Thyroid gland (tissue), 4 donors: ENCODE results near the gene CAPN10. TPM values are rescaled to one million over a fixed set of nuclear protein-coding genes. Genes with fewer than 3 reads are reported as not detected.

Experiments
- DNase-seq, 2 donors: peaks; one replicate each; pipeline ENCODE4 v3.0.0-alpha.2; 2019
- H3K27ac ChIP-seq, 3 donors: fragments of 200-600 bp; sonication (generic); 1 replicate in 2 of 3; 2 replicates in 1 of 3; pipeline ENCODE4 v1.5.1; 2016 to 2019; ENCODE audit warnings: mild to moderate bottlenecking in 1 of 3, moderate library complexity in 1 of 3
- H3K27me3 ChIP-seq: fragments of 200-600 bp; sonication (generic); one replicate; pipeline ENCODE4 v1.5.1; 2019
- H3K36me3 ChIP-seq, 2 donors: fragments of 200-600 bp; sonication (generic); one replicate each; pipeline ENCODE4 v1.5.1; 2016 to 2019
- H3K4me1 ChIP-seq, 2 donors: fragments of 200-600 bp; sonication (generic); one replicate each; pipeline ENCODE4 v1.5.1; 2017 to 2019
- H3K4me3 ChIP-seq, 3 donors: fragments of 200-600 bp; sonication (generic); replicated peaks in 1 of 3; 1 replicate in 2 of 3; 2 replicates in 1 of 3; pipeline ENCODE4 v1.5.1; 2016; ENCODE audit warnings: mild to moderate bottlenecking in 1 of 3
- H3K9me3 ChIP-seq: fragments of 200-600 bp; sonication (generic); one replicate; pipeline ENCODE4 v1.5.1; 2017
- CTCF ChIP-seq, 6 experiments: fragments of 200-600 bp in 3 of 6; fragments of 450-650 bp in 3 of 6; sonication (generic) in 3 of 6; IDR thresholded peaks; one replicate each; pipeline ENCODE4 v1.5.1; 2016 to 2019; ENCODE audit warnings: antibody characterized with exemption in 6 of 6, mild to moderate bottlenecking in 2 of 6, inconsistent platforms in 1 of 6, moderate library complexity in 1 of 6
- POLR2A ChIP-seq, 2 donors: fragments of 450-650 bp; IDR thresholded peaks; one replicate each; pipeline ENCODE4 v1.6.1; 2017; ENCODE audit warnings: antibody characterized with exemption in 2 of 2, mild to moderate bottlenecking in 2 of 2, moderate library complexity in 1 of 2
- WGBS, 2 donors: methylation state at CpG; one replicate each; pipeline ENCODE4 v1.1.5; 2017; 5-methylcytosine and 5-hydroxymethylcytosine counted together
- intact Hi-C: fragments of 100-400 bp; cut with DNase I; formaldehyde crosslinking; loops from one replicate; pipeline ENCODE4 v1.15.1; 2023
- total RNA-seq, 4 donors: library from RNA; depleted of rRNA; stranded (reverse); fragments of >200 nt; gene quantifications; one replicate each; pipeline ENCODE4 v1.2.3, GENCODE V29; 2016

Gene CAPN10
- total RNA-seq, 4 donors from 2014 or later: 19.3 to 25.3 (median 21.7) TPM

DNA sequence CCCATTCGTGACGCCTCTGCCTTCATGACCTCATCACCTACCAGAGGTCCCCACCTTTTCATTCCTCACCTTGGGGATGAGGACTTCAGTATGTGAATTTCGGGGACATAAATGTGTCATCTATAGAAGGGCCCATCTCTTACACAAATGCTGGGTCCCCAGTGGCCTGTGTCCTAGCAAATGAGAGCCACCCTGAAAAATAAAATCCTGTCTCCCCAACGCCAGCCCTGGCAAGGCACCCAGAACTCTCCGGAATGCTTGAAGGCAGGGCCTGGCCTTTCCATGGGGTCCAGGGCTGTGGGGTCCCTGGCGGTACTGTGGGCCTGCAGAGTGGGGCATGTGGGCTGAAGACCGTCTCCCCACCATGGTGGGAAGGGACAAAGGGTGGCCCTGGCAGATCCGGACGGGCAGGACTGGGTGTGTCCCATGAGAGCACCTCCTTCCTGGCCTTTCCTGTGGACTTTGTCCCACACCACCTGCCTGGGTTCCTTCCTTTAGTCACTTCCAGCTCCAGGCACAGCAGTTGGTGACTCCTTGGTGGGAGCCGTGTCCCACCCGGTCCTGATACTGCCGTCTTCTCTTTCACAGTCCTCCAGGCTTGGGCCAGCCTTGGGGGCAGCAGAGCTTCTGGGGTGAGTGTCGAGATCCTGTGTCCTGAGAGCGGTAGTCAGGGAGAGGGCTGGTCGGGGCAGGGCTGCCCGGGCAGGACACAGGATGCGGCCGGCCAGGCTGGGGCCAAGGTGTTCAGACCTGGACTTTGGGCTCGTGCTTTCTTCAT lies 18.6 kb downstream of the CAPN10 start:
- H3K4me3 ChIP-seq: no peak overlapping the region
- WGBS, 2 donors: 90 to 95% methylated on average over 16 to 19 of the region's 19 CpGs
- intact Hi-C loops: no loop called here

DNA sequence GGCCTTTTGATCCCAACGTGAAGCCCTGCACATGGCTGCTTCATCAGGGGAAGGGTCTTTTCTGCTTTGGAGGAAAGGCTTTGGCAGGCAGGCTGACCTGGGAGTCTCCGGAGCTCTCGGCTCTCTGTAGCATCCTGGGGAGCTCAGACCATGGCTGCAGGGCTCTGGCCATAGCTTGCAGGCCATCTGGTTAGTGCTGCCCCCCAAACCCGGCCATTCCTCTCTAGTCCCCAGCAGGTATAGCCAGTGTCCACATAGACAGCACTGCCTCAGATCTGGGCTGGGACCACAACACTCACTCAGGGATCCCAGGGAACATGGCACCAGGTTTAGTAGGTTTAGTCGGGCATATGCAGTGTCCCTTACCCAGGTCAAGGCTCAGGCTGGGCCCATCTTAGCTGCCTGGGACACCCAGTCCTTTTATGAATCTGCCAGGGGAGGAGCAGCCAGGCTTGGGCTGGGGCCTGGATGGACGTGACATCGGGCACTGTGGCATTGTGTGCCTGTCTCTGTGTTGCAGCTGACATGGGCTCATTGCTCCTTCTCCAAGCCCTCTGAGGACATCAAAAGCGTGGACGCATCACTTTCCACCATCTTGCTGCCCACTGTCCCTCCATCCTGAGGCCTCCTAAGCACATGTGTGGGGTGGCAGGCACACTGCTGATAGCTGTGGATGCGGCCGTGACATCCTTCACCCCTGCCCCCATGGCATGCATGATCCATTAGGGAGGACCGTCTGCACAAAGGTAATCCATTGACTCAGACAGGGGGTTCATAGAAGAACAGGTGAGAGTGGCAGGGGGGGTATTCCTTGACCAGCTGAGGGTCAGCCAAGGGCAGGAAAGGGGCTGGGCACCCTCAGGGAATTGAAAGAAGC lies 19.6 kb downstream of the CAPN10 start:
- intact Hi-C loops: no loop called here
- Histone ChIP-seq H3K4me1 (peaks cover 0 to 10% of the 10 kb centered on the region in 2 donors), H3K9me3 (no peaks in the 10 kb centered on the region), H3K36me3 (no peaks in the 10 kb centered on the region), H3K27me3 (no peaks in the 10 kb centered on the region), H3K27ac (no peak overlapping the region), H3K4me3 (no peak overlapping the region)
- no peak for DNase-seq
- no peak for TF ChIP-seq CTCF (IDR thresholded peaks at IDR 0.05)
- TF ChIP-seq POLR2A (IDR thresholded peaks at IDR 0.05): no peak
- 89 to 90% methylated on average over 7 to 12 of the region's 12 CpGs for WGBS, 2 donors

More for the DNA sequence above, 18.6 kb downstream of the CAPN10 start:
- Histone ChIP-seq H3K27me3 (no peaks in the 10 kb centered on the region), H3K9me3 (no peaks in the 10 kb centered on the region), H3K36me3 (no peaks in the 10 kb centered on the region), H3K27ac (no peak overlapping the region), H3K4me1 (peaks cover 0 to 10% of the 10 kb centered on the region in 2 donors)
- no peak for DNase-seq
- no peak for TF ChIP-seq CTCF (IDR thresholded peaks at IDR 0.05)
- TF ChIP-seq POLR2A (IDR thresholded peaks at IDR 0.05): no peak

DNA sequence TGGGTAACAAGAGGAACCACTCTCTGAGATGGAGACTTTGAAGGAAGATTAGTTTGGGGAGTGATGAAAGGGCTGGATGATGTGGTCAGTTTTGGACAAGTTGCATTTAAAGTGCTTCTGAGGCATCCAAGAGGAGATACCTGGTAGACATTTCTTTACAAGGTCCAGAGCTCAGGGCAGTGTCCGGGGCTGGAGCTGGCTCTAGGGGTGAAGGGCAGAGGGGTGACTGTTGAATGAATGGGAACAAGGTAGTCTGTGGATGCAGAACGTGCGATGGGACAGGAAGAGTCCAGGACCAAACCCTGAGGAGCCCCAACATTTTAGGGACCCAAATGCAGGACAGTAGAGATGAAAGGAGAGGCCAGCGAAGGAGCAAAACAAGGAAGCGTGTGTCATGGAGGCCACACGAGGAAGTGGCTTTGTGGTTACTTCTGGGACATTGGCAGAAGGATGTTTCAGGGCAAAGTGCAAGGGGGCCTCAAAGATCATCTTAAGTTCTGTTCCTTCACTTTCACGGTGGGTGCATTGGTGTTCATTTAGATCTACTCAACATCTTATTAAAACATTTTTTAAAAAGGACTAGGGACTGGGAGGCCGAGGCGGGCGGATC lies 25.2 kb downstream of the CAPN10 start:
- intact Hi-C loops: no loop called here
- Histone ChIP-seq H3K36me3 (no peaks in the 10 kb centered on the region), H3K4me3 (no peak overlapping the region), H3K4me1 (peaks cover 0 to 10% of the 10 kb centered on the region in 2 donors), H3K9me3 (no peaks in the 10 kb centered on the region), H3K27ac (no peak overlapping the region), H3K27me3 (no peaks in the 10 kb centered on the region)
- 91 to 92% methylated on average over 10 of the region's 10 CpGs for WGBS, 2 donors
- no peak for TF ChIP-seq POLR2A (IDR thresholded peaks at IDR 0.05)
- no peak for TF ChIP-seq CTCF (IDR thresholded peaks at IDR 0.05)
- DNase-seq: no peak

DNA sequence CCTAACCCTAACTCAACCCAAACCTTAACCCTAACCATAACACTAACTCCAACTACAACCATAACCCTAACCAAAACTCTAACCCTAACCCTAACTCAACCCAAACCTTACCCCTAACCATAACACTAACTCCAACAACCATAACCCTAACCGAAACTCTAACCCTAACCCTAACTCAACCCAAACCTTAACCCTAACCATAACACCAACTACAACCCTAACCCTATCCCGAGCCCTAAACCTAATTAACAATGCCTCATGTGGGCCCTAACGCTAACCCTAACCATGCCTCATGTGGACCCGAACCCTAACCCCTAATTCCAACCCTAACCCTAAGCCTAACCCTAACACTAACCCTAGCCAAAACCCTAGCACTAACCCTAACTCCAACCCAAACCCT lies 27.2 kb downstream of the CAPN10 start:
- no peaks in the 10 kb centered on the region for H3K9me3 ChIP-seq
- no peak for DNase-seq
- H3K27ac ChIP-seq: no peak overlapping the region
- no peak for TF ChIP-seq CTCF (IDR thresholded peaks at IDR 0.05)
- TF ChIP-seq POLR2A (IDR thresholded peaks at IDR 0.05): no peak
- 94 to 98% methylated on average over 4 of the region's 4 CpGs for WGBS, 2 donors
- H3K36me3 ChIP-seq: no peaks in the 10 kb centered on the region
- H3K27me3 ChIP-seq: no peaks in the 10 kb centered on the region
- H3K4me1 ChIP-seq: peaks cover 0 to 10% of the 10 kb centered on the region in 2 donors
- intact Hi-C loops: no loop called here
- no peak overlapping the region for H3K4me3 ChIP-seq
